Lower leg skin (tissue), 4 donors: ENCODE data around the gene POC1B. TPM values are rescaled to one million over a fixed set of nuclear protein-coding genes. Genes with fewer than 3 reads are reported as not detected.

ENCODE experiments used
- DNase-seq, 2 donors: peaks; one replicate each; pipeline ENCODE4 v3.0.0-alpha.2; 2019; ENCODE audit warnings: low spot score in 2 of 2
- H3K4me3 ChIP-seq: fragments of 200-600 bp; sonication (generic); 2 replicates; pipeline ENCODE4 v1.5.1; 2017; ENCODE audit warnings: mild to moderate bottlenecking, low read depth; ENCODE audit not compliant: poor library complexity, severe bottlenecking
- CTCF ChIP-seq, 3 donors: fragments of 450-650 bp; IDR thresholded peaks; one replicate each; pipeline ENCODE4 v1.5.1; 2016; ENCODE audit warnings: antibody characterized with exemption in 3 of 3, mild to moderate bottlenecking in 3 of 3, moderate library complexity in 2 of 3
- POLR2A ChIP-seq, 2 donors: fragments of 450-650 bp; IDR thresholded peaks; one replicate each; pipeline ENCODE4 v1.6.1; 2016 to 2017; ENCODE audit warnings: antibody characterized with exemption in 2 of 2, mild to moderate bottlenecking in 1 of 2, moderate library complexity in 1 of 2
- WGBS, 2 donors: methylation state at CpG; one replicate each; pipeline ENCODE4 v1.1.5; 2018; 5-methylcytosine and 5-hydroxymethylcytosine counted together
- intact Hi-C: fragments of 100-400 bp; cut with DNase I; formaldehyde crosslinking; loops from one replicate; pipeline ENCODE4 v1.15.0; 2023; ENCODE audit warnings: low total_unique reads
- total RNA-seq, 4 donors: library from RNA; depleted of rRNA; stranded (reverse); fragments of >200 nt; gene quantifications; one replicate each; pipeline ENCODE4 v1.1.0, GENCODE V29; 2016

Gene POC1B
- total RNA-seq, 4 donors from 2014 or later = 10.5 to 15.9 (median 14.7) TPM

- intact Hi-C loops = no loop called here
- H3K4me3 ChIP-seq = no peak overlapping the region
- no peak for DNase-seq
- 89 to 92% methylated on average over 2 of the region's 2 CpGs for WGBS, 2 donors
- TF ChIP-seq CTCF (IDR thresholded peaks at IDR 0.05) (no peak), POLR2A (IDR thresholded peaks at IDR 0.05) (no peak)
Observed at GRCh38 chr12:89481213-89481914, 44.5 kb downstream of the POC1B start.

- WGBS, 2 donors = 52 to 66% methylated on average over 3 of the region's 3 CpGs
- intact Hi-C loops = no loop called here
- DNase-seq = no peak
- TF ChIP-seq POLR2A (IDR thresholded peaks at IDR 0.05) = no peak
- TF ChIP-seq CTCF (IDR thresholded peaks at IDR 0.05) = no peak
- H3K4me3 ChIP-seq = no peak overlapping the region
Observed at GRCh38 chr12:89479982-89480381, 45.9 kb downstream of the POC1B start.

GRCh38 chr12:89477633-89478279 is 48.1 kb downstream of the POC1B start:
- DNase-seq = no peak
- TF ChIP-seq CTCF (IDR thresholded peaks at IDR 0.05) = no peak
- TF ChIP-seq POLR2A (IDR thresholded peaks at IDR 0.05) = no peak
- no peak overlapping the region for H3K4me3 ChIP-seq
- intact Hi-C loops = no loop called here
- 95 to 97% methylated on average over 8 of the region's 8 CpGs for WGBS, 2 donors

GRCh38 chr12:89476904-89477595 is 48.8 kb downstream of the POC1B start:
- no peak for TF ChIP-seq POLR2A (IDR thresholded peaks at IDR 0.05)
- intact Hi-C loops = no loop called here
- no peak overlapping the region for H3K4me3 ChIP-seq
- WGBS, 2 donors = 80 to 82% methylated on average over 4 of the region's 4 CpGs
- DNase-seq = no peak

- no peak for DNase-seq
- H3K4me3 ChIP-seq = no peak overlapping the region
- intact Hi-C loops = no loop called here
- WGBS, 2 donors = 94% methylated on average over 3 of the region's 3 CpGs
- TF ChIP-seq POLR2A (IDR thresholded peaks at IDR 0.05) (no peak), CTCF (IDR thresholded peaks at IDR 0.05) (no peak)
Observed at GRCh38 chr12:89476232-89476631, 49.6 kb downstream of the POC1B start.
